ENCODE data around the gene FAM181A.

The FAM181A gene

DNA sequence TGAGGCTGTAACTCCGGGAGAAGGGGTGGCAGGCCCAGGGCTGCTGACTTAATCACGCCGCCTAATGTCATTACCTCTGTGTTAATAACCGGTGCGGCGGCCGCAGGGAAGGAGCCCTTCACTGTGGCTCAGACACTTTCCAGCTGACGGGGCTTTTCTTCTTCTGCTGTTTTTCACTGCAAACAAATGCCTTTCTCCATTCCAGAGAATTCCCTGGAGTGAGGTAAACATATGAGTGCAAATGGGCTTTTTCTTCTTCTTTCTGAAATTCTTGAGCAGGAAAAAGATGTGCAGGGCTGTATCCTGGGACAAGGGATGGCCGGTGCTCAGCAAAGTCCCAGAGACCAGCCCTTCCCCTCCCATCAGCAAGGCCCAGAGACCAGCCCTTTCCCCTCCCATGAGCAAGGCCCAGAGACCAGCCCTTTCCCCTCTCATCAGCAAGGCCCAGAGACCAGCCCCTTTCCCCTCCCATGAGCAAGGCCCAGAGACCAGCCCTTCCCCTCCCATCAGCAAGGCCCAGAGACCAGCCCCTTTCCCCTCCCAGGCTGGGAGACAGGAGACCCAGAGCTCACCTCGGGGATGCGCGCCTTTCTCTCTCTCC lies 33.4 kb upstream of the FAM181A start:
- in situ Hi-C loops (cut with HindIII; ENCODE audit: low pct_unique_long_range_greater_than_20kb, low sequenced_read_pairs) = no loop called here
- DNase-seq (ENCODE audit: low read depth in 1 of 2, low spot score in 1 of 2) = no peak

DNA sequence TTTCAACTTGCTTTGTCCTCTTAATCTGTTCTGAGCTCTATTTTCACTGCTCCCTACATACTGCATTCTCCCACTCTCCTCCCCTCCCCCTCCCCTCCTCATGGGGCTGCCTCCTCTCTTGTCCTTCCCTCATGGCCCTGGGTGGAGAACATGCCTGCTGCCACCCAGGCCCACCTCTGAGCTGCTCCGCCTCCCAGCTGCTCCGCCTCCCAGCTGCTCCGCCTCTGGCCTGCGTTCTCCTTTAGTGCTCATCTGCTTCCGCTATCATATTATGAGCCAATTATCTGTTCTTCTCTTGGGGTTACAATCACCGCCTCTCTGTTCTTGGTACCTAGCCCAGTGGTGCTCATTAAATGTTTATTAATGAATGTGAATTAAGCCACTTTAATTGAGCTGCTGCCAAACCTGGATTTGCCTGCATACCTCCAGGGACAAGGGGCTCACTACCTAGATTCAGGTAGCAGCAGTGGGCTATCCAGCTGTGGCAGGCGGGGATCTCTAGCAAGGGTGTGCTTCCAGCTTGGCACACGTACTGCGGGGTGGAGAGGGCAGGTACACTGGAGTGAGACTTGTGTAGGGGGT lies 32.0 kb upstream of the FAM181A start:
- in situ Hi-C loops (cut with HindIII; ENCODE audit: low pct_unique_long_range_greater_than_20kb, low sequenced_read_pairs) = no loop called here
- TF ChIP-seq JUND (IDR thresholded peaks at IDR 0.05; ENCODE audit: low read depth) = no peak
- no peak for DNase-seq (ENCODE audit: low read depth in 1 of 2, low spot score in 1 of 2)

More for the DNA sequence above, 33.4 kb upstream of the FAM181A start:
- TF ChIP-seq JUND (IDR thresholded peaks at IDR 0.05; ENCODE audit: low read depth) = no peak

DNA sequence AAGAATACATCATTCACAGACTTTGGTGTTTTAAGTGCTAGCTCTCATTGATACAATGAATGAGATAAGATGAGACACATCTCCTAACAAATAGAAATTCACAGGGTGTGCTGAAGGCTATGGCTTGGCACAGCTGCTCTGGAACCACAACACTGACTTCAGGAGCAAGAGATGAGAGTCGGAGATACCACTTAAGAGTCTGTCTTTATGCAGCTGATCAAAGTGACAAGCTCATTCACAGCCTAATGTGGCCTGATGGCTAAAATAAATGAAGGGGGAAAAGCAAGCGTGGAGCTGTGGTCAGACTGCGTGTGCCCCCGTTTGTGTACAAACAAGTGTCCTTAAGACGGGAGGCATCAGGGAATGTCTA lies 29.7 kb upstream of the FAM181A start:
- in situ Hi-C loops (cut with HindIII; ENCODE audit: low pct_unique_long_range_greater_than_20kb, low sequenced_read_pairs) = no loop called here
- no peak for DNase-seq (ENCODE audit: low read depth in 1 of 2, low spot score in 1 of 2)
- no peak for TF ChIP-seq JUND (IDR thresholded peaks at IDR 0.05; ENCODE audit: low read depth)

DNA sequence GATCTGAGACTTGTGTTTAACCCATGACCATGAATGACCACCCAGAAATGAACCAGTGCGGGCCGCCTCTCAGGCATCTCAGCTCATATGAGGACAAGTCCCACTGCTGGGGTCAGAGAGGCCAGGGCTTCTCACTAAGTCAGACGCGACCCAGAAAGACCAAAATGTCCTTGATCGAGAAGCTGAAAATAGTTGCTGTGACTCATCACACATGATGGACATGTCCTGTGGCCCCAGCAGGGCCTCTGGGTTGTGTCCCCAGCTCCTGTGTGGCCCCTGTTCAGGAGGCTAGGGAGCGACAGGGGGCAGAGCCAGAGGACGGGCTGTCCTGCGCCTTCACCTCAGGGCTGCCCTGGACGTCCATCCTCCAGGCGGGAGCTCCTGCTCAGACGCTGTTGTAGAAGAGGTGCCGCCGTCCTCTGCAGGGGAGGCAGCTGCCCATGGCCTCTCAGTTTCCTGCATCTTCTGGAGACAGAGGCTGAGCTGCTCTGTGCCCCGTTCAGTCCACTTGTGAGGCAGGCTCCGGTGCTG lies 29.0 kb upstream of the FAM181A start:
- TF ChIP-seq JUND (IDR thresholded peaks at IDR 0.05; ENCODE audit: low read depth) = no peak
- DNase-seq (ENCODE audit: low read depth in 1 of 2, low spot score in 1 of 2) = no peak
- in situ Hi-C loops (cut with HindIII; ENCODE audit: low pct_unique_long_range_greater_than_20kb, low sequenced_read_pairs) = no loop called here

DNA sequence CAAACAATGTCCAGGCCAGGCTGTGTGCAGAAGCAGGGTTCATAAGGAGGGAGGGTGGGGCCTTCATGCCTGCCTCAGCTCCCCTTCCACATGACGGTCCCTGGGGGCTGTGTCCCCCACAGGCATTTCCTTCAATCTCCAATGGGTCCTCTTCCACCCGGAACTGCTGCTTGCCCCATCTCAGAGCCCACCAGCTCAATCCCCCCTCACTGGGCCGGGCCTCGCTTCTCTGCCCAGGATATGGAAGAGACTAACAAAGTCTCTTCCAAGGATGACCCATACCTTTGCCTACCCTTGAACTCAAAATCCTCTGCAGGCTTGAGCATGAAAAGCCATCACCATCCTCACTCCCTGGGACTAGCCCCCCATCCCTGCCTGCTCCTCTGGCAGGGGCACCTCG lies 28.4 kb upstream of the FAM181A start:
- no peak for DNase-seq (ENCODE audit: low read depth in 1 of 2, low spot score in 1 of 2)
- in situ Hi-C loops (cut with HindIII; ENCODE audit: low pct_unique_long_range_greater_than_20kb, low sequenced_read_pairs) = no loop called here
- TF ChIP-seq JUND (IDR thresholded peaks at IDR 0.05; ENCODE audit: low read depth) = no peak

DNA sequence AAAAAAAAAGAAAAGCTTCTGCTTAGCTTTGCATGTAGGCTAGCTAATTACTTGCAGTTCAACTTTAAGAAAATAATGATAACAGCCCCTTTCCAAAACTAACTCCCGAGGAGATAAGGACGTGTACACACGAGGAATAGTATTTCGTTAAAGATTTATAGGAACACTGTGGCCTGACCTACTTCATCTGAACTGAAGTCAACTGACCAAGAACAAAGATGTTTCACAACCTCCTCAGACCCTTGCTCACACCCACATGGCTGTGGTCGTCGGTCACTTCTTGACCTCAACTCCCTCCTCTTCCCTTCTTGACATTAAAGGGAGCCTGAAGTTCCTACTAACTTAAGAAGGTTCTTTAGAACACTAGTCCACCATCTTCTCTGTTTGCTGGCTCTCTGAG lies 25.3 kb upstream of the FAM181A start:
- no peak for TF ChIP-seq JUND (IDR thresholded peaks at IDR 0.05; ENCODE audit: low read depth)
- in situ Hi-C loops (cut with HindIII; ENCODE audit: low pct_unique_long_range_greater_than_20kb, low sequenced_read_pairs) = no loop called here
- no peak for DNase-seq (ENCODE audit: low read depth in 1 of 2, low spot score in 1 of 2)

DNA sequence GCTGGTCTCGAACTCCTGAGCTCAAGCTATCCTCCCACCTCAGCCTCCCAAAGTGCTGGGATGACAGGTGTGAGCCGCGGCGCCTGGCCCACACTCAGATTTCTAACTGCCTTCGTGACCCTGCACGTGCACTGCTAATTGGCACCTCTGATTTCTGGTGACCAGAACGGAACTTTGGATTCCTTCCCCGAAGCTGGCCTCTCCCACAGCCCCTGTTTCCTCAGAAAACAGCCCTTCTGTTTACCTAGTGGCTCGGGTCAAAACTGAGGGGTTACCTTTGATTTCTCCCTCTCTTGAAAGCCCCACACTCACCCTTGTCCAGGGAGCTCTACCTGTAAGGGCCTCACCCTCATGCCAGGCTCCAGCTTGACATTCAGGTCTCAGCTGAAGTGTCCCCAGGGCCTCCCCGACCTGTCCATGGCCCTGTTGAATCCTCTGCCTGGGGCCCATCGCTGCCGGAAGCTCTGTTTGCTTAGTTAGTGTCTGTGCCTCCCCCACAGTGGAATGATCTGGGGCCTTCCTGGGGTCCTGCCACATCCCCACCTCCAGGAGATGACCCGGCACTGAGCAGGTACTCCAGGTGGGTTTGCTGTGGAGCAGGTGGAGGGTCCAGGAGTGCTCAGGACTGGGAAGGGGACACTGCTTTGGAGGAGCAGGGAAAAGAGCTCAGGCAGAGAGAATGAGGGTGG lies 24.4 kb upstream of the FAM181A start:
- TF ChIP-seq JUND (IDR thresholded peaks at IDR 0.05; ENCODE audit: low read depth) = no peak
- in situ Hi-C loops (cut with HindIII; ENCODE audit: low pct_unique_long_range_greater_than_20kb, low sequenced_read_pairs) = no loop called here
- DNase-seq (ENCODE audit: low read depth in 1 of 2, low spot score in 1 of 2) = no peak

DNA sequence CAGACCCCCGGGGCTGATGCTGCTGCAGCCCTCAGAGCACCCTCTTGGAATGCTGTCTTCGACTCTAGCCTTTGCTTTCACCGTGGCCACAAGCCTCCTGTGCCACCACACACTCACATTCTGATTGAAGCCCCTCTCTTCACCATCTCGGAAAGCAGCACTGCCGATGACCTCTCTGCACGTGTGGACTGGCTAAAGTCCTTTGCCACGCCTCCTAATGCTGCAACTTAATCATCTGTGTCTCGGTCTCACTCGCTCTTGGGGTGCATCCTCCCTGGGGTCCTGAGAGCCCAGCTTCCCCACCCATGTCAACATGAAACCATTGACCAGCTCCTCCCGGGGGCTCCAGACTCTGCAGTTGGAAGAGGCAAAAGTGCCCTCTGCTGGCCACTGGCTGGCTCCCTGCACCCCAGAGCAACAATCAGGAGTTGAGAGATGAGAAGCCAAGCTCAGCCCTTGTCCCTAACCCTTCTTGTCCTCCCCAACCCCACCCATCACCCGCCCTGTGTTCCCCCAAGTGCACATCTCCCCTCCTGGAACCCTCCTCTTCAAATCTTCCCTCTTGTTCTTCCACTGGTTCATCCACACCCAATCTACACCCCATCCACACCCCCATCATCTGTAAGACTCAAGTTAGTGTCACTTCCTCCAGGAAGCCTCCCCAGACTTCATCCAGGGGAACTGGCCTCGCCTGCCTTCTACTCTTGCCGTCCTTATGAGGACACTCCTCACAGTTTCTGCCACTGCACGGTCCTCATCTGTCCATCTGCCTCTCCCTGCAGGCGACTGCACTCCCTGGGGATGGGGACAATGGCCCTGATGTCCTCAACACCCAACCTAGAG lies 23.6 kb upstream of the FAM181A start:
- no peak for TF ChIP-seq JUND (IDR thresholded peaks at IDR 0.05; ENCODE audit: low read depth)
- DNase-seq (ENCODE audit: low read depth in 1 of 2, low spot score in 1 of 2) = peak in 1 of 2 experiments; percentile 42
- in situ Hi-C loops (cut with HindIII; ENCODE audit: low pct_unique_long_range_greater_than_20kb, low sequenced_read_pairs) = no loop called here

DNA sequence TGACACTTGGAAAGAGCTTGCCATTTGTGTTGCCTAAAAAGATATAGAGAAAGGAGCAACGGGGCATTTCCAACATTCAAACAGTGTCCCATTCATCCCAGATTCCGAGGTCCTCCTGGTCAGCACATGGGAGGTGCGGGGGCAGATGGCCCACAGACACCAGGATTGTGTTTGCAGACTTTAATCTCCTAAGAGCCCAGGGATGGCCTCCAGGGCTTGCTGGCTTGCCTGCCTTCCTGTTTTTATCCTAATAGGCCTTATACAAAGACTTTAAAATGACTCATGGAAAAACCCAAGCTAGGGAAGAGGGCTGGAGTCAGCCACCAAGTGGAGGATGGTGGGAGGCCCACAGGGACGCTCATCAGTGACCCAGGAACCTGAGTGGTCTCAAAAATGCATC lies 21.5 kb upstream of the FAM181A start:
- in situ Hi-C loops (cut with HindIII; ENCODE audit: low pct_unique_long_range_greater_than_20kb, low sequenced_read_pairs) = no loop called here
- no peak for DNase-seq (ENCODE audit: low read depth in 1 of 2, low spot score in 1 of 2)

DNA sequence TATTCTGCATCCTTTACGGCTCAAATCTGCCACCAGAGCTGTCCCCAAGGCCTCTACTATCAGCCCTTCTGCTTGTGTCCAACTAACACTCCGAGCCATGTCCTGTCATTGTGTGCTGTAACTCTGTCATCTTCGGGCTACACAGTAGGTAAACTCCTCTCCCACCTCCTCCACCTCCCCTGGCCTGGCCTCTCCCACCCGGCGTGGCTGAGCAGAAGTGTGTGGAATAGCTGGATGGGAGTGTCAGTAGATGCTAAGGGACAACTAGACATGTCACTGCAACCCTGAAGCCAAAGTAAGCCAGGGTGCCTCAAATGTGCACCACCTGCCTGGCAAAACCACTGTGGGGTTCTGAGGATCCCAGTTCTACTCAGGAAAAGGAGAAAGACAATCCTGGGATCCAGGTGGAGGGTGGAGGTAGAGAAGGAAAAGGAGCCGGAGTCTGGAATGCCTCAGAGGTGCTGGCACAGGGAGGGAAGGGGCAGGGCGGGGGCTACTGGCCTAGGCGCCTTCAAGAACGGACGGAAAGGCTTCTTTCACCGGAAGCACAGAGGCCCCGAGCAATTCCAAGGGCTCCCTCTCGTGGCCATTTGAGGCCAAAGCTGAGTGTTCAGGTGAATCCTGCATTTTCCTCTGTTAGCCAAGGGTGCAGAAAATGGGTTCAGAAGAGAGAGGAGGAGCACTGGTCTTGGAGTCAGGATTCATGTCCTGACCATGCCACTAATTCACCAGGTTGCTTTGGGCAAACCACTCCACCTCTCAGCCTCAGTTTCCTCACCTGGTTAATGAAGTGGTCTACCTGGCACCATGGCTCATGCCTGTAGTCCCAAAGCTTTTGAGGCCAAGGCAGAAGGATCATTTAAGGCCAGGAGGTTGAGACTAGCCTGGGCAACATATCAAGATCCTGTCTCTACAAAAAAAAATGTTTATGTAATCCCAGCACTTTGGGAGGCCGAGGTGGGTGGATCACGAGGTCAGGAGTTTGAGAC lies 20.5 kb upstream of the FAM181A start:
- in situ Hi-C loops (cut with HindIII; ENCODE audit: low pct_unique_long_range_greater_than_20kb, low sequenced_read_pairs) = no loop called here
- peak; percentile 83 to 84 for DNase-seq (ENCODE audit: low read depth in 1 of 2, low spot score in 1 of 2)
- no peak for TF ChIP-seq JUND (IDR thresholded peaks at IDR 0.05; ENCODE audit: low read depth)

More for the DNA sequence above, 21.5 kb upstream of the FAM181A start:
- TF ChIP-seq JUND (IDR thresholded peaks at IDR 0.05; ENCODE audit: low read depth) = no peak

DNA sequence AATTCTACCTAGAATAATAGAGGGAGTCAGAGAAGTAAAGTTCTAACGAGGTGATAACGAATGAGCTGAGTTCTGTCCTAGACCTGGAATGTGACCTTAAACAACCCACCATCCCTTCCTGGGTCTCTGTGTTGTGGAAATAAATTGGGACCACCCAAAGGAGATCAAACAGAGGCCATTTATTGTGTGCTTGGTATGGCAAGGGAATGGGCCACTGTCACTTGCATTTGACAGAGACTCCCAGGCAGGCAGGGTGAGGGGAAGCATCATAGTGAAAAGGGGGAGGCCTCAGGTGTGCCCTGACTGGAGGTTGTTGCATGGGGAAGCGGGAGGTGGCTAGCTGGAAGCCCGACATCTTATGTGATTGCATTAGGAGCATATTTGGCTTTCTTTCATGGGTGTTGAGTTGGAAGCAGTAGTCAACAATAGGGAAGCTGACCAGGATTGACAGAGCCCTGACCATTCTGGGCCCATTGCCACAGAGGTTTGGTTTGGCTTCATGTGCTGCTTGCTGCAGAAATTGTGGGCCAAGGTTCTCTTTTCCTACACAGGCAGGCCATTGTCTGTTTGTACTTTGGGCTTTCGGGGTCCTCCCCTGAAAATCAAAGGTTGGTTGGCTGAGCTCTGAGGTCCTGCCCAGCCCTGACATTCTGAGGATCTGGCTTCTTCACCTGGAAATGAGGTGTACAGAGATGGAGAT lies 17.6 kb upstream of the FAM181A start:
- TF ChIP-seq JUND (IDR thresholded peaks at IDR 0.05; ENCODE audit: low read depth) = no peak
- DNase-seq (ENCODE audit: low read depth in 1 of 2, low spot score in 1 of 2) = no peak
- in situ Hi-C loops (cut with HindIII; ENCODE audit: low pct_unique_long_range_greater_than_20kb, low sequenced_read_pairs) = no loop called here
